Measurements from ENCODE around the gene TMEM200A. TPM values are rescaled to one million over a fixed set of nuclear protein-coding genes. Genes with fewer than 3 reads are reported as not detected.

TMEM200A gene
- total RNA-seq, 3 donors from 2014 or later: 0.54 to 1.6 (median 0.58) TPM

GRCh38 chr6:130423044-130423443, 57.2 kb downstream of the TMEM200A start:
- Mint-ChIP-seq H3K4me1 (ENCODE audit: low read depth) (peaks cover 2% of the 10 kb centered on the region), H3K9me3 (no peaks in the 10 kb centered on the region), H3K36me3 (ENCODE audit: insufficient read depth) (peaks cover 1% of the 10 kb centered on the region), H3K4me3 (no peak overlapping the region), H3K27me3 (ENCODE audit: low read depth) (peaks cover 3% of the 10 kb centered on the region)
- ATAC-seq (no peak), DNase-seq (no peak)

GRCh38 chr6:130424710-130425109, 58.9 kb downstream of the TMEM200A start:
- Mint-ChIP-seq H3K4me3 (no peak overlapping the region), H3K27me3 (ENCODE audit: low read depth) (peaks cover 3% of the 10 kb centered on the region), H3K4me1 (ENCODE audit: low read depth) (peaks cover 2% of the 10 kb centered on the region), H3K9me3 (no peaks in the 10 kb centered on the region), H3K36me3 (ENCODE audit: insufficient read depth) (peaks cover 1% of the 10 kb centered on the region)
- ATAC-seq (no peak), DNase-seq (no peak)

- Mint-ChIP-seq H3K27me3 (ENCODE audit: low read depth) (peaks cover 3% of the 10 kb centered on the region), H3K4me1 (ENCODE audit: low read depth) (peaks cover 2% of the 10 kb centered on the region), H3K4me3 (no peak overlapping the region), H3K36me3 (ENCODE audit: insufficient read depth) (peaks cover 1% of the 10 kb centered on the region), H3K9me3 (no peaks in the 10 kb centered on the region)
- DNase-seq (no peak), ATAC-seq (no peak)
Observed at GRCh38 chr6:130425537-130425936, 59.7 kb downstream of the TMEM200A start.

GRCh38 chr6:130426066-130426721, 60.4 kb downstream of the TMEM200A start:
- peaks cover under 1% of the 10 kb centered on the region for H3K36me3 Mint-ChIP-seq (ENCODE audit: insufficient read depth)
- no peaks in the 10 kb centered on the region for H3K9me3 Mint-ChIP-seq
- DNase-seq: no peak
- H3K4me3 Mint-ChIP-seq: no peak overlapping the region
- no peak for ATAC-seq
- peaks cover 3% of the 10 kb centered on the region for H3K27me3 Mint-ChIP-seq (ENCODE audit: low read depth)
- H3K4me1 Mint-ChIP-seq (ENCODE audit: low read depth): peaks cover 2% of the 10 kb centered on the region

- ATAC-seq: no peak
- Mint-ChIP-seq H3K4me1 (ENCODE audit: low read depth) (no peaks in the 10 kb centered on the region), H3K9me3 (no peaks in the 10 kb centered on the region), H3K4me3 (no peak overlapping the region), H3K36me3 (ENCODE audit: insufficient read depth) (no peaks in the 10 kb centered on the region), H3K27me3 (ENCODE audit: low read depth) (peaks cover 3% of the 10 kb centered on the region)
- DNase-seq: no peak
Observed at GRCh38 chr6:130431346-130431852, 65.6 kb downstream of the TMEM200A start.

- Mint-ChIP-seq H3K4me3 (no peak overlapping the region), H3K27me3 (ENCODE audit: low read depth) (peaks cover 1% of the 10 kb centered on the region)
Observed at GRCh38 chr6:130432838-130433237, 67.0 kb downstream of the TMEM200A start.

GRCh38 chr6:130434174-130434873, 68.5 kb downstream of the TMEM200A start:
- Mint-ChIP-seq H3K4me1 (ENCODE audit: low read depth) (no peaks in the 10 kb centered on the region), H3K4me3 (no peak overlapping the region), H3K9me3 (no peaks in the 10 kb centered on the region), H3K27me3 (ENCODE audit: low read depth) (no peaks in the 10 kb centered on the region), H3K36me3 (ENCODE audit: insufficient read depth) (no peaks in the 10 kb centered on the region)
- no peak for ATAC-seq
- DNase-seq: no peak

More at GRCh38 chr6:130432838-130433237, 67.0 kb downstream of the TMEM200A start:
- no peaks in the 10 kb centered on the region for H3K4me1 Mint-ChIP-seq (ENCODE audit: low read depth)
- H3K9me3 Mint-ChIP-seq: no peaks in the 10 kb centered on the region
- H3K36me3 Mint-ChIP-seq (ENCODE audit: insufficient read depth): no peaks in the 10 kb centered on the region
- ATAC-seq (no peak), DNase-seq (no peak)

- Mint-ChIP-seq H3K36me3 (ENCODE audit: insufficient read depth) (no peaks in the 10 kb centered on the region), H3K4me3 (no peak overlapping the region), H3K9me3 (no peaks in the 10 kb centered on the region), H3K27me3 (ENCODE audit: low read depth) (no peaks in the 10 kb centered on the region), H3K4me1 (ENCODE audit: low read depth) (no peaks in the 10 kb centered on the region)
- ATAC-seq (no peak), DNase-seq (no peak)
Observed at GRCh38 chr6:130435181-130435580, 69.4 kb downstream of the TMEM200A start.

- no peak for ATAC-seq
Observed at GRCh38 chr6:130437961-130438360, 72.1 kb downstream of the TMEM200A start.

GRCh38 chr6:130447374-130447773, 81.6 kb downstream of the TMEM200A start:
- no peak for ATAC-seq
- Mint-ChIP-seq H3K36me3 (ENCODE audit: insufficient read depth) (no peaks in the 10 kb centered on the region), H3K9me3 (no peaks in the 10 kb centered on the region), H3K4me3 (no peak overlapping the region), H3K27me3 (ENCODE audit: low read depth) (no peaks in the 10 kb centered on the region), H3K4me1 (ENCODE audit: low read depth) (no peaks in the 10 kb centered on the region)
- no peak for DNase-seq

More at GRCh38 chr6:130437961-130438360, 72.1 kb downstream of the TMEM200A start:
- H3K27me3 Mint-ChIP-seq (ENCODE audit: low read depth): no peaks in the 10 kb centered on the region
- H3K4me3 Mint-ChIP-seq: no peak overlapping the region
- DNase-seq: no peak
- no peaks in the 10 kb centered on the region for H3K9me3 Mint-ChIP-seq
- H3K4me1 Mint-ChIP-seq (ENCODE audit: low read depth): no peaks in the 10 kb centered on the region
- H3K36me3 Mint-ChIP-seq (ENCODE audit: insufficient read depth): peaks cover 9% of the 10 kb centered on the region

GRCh38 chr6:130452336-130452735, 86.5 kb downstream of the TMEM200A start:
- Mint-ChIP-seq H3K4me1 (ENCODE audit: low read depth) (no peaks in the 10 kb centered on the region), H3K36me3 (ENCODE audit: insufficient read depth) (no peaks in the 10 kb centered on the region), H3K9me3 (no peaks in the 10 kb centered on the region), H3K4me3 (no peak overlapping the region), H3K27me3 (ENCODE audit: low read depth) (peaks cover 1% of the 10 kb centered on the region)
- ATAC-seq (no peak), DNase-seq (no peak)

GRCh38 chr6:130453230-130453629, 87.4 kb downstream of the TMEM200A start:
- Mint-ChIP-seq H3K36me3 (ENCODE audit: insufficient read depth) (no peaks in the 10 kb centered on the region), H3K4me1 (ENCODE audit: low read depth) (peaks cover 2% of the 10 kb centered on the region), H3K4me3 (no peak overlapping the region), H3K9me3 (no peaks in the 10 kb centered on the region), H3K27me3 (ENCODE audit: low read depth) (peaks cover 1% of the 10 kb centered on the region)
- ATAC-seq: peak in 1 of 2 donors; percentile 67
- DNase-seq: no peak

- DNase-seq (no peak), ATAC-seq (no peak)
- Mint-ChIP-seq H3K4me3 (no peak overlapping the region), H3K36me3 (ENCODE audit: insufficient read depth) (no peaks in the 10 kb centered on the region), H3K4me1 (ENCODE audit: low read depth) (peaks cover 6% of the 10 kb centered on the region), H3K9me3 (no peaks in the 10 kb centered on the region), H3K27me3 (ENCODE audit: low read depth) (peaks cover 1% of the 10 kb centered on the region)
Observed at GRCh38 chr6:130457605-130458004, 91.8 kb downstream of the TMEM200A start.

GRCh38 chr6:130459316-130459715, 93.5 kb downstream of the TMEM200A start:
- H3K27me3 Mint-ChIP-seq (ENCODE audit: low read depth): peaks cover 1% of the 10 kb centered on the region
- ATAC-seq (no peak), DNase-seq (no peak)
- H3K4me1 Mint-ChIP-seq (ENCODE audit: low read depth): peaks cover 6% of the 10 kb centered on the region
- H3K4me3 Mint-ChIP-seq: no peak overlapping the region
- no peaks in the 10 kb centered on the region for H3K36me3 Mint-ChIP-seq (ENCODE audit: insufficient read depth)
- H3K9me3 Mint-ChIP-seq: no peaks in the 10 kb centered on the region

- Mint-ChIP-seq H3K9me3 (no peaks in the 10 kb centered on the region), H3K27me3 (ENCODE audit: low read depth) (no peaks in the 10 kb centered on the region), H3K4me1 (ENCODE audit: low read depth) (peaks cover 6% of the 10 kb centered on the region), H3K36me3 (ENCODE audit: insufficient read depth) (no peaks in the 10 kb centered on the region), H3K4me3 (no peak overlapping the region)
- no peak for DNase-seq
- ATAC-seq: no peak
Observed at GRCh38 chr6:130460934-130461333, 95.1 kb downstream of the TMEM200A start.
